Measurements from ENCODE around the gene FRMD5.

- TF ChIP-seq CTCF (conservative IDR thresholded peaks at IDR 0.05; ENCODE audit: low read depth in 2 of 2) (no peak), EZH2 (IDR thresholded peaks at IDR 0.05; ENCODE audit: low read depth, unreplicated experiment) (no peak), POLR2AphosphoS5 (IDR thresholded peaks at IDR 0.05; ENCODE audit: low read depth) (no peak), EZH2phosphoT487 (IDR thresholded peaks at IDR 0.05; ENCODE audit: unreplicated experiment) (no peak), REST (IDR thresholded peaks at IDR 0.05; ENCODE audit: unreplicated experiment) (no peak), JUNB (IDR thresholded peaks at IDR 0.05; ENCODE audit: unreplicated experiment) (no peak), NANOG (IDR thresholded peaks at IDR 0.05; ENCODE audit: borderline replicate concordance) (no peak)
These were observed 265.0 kb downstream of the FRMD5 start for GRCh38 chr15:43930079-43930478.

Data from GM23338 (cell line).